ENCODE measurements around the gene TBCK.

The TBCK gene

GRCh38 chr4:106343865-106344646 lies 28.0 kb upstream of the TBCK start:
- Histone ChIP-seq H3K4me1 (ENCODE audit: insufficient read depth, low read length) (0 out of 2 replicates have a peak, but pooled peaks cover 5% of the 10 kb centered on the region), H3K9ac (ENCODE audit: low read depth, low read length) (no peak overlapping the region), H3K4me3 (ENCODE audit: low read length) (no peak overlapping the region), H3K9me3 (ENCODE audit: insufficient read depth, low read depth, low read length) (no peaks in the 10 kb centered on the region), H3K36me3 (ENCODE audit: insufficient read depth, low read length) (peaks cover 30% of the 10 kb centered on the region), H3K27ac (ENCODE audit: low read depth, low read length) (no peak overlapping the region), H3K27me3 (ENCODE audit: insufficient read depth, low read length) (no peaks in the 10 kb centered on the region)
- WGBS: 95% methylated on average over 1 of the region's 2 CpGs

DNA sequence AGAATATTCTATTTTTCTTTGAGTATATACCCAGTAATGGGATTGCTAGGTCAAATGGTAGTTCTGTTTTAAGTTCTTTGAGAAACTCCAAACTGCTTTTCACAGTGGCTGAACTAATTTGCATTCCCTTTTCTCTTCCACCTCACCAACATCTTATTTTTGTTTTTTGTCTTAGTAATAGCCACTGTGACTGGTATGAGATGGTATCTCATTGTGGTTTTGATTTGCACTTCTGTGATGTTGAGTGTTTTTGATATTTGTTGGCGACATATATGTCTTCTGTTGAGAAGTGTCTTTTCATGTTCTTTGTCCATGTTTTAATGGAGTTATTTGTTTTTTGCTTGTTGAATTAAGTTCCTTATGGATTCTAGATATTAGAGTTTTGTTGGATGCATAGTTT lies 24.8 kb upstream of the TBCK start:
- Histone ChIP-seq H3K4me3 (ENCODE audit: low read length) (no peak overlapping the region), H3K9me3 (ENCODE audit: insufficient read depth, low read depth, low read length) (peaks cover 7% of the 10 kb centered on the region; the same call in 1 of the 2 replicates), H3K4me1 (ENCODE audit: insufficient read depth, low read length) (0 out of 2 replicates have a peak, but pooled peaks cover 5% of the 10 kb centered on the region), H3K27me3 (ENCODE audit: insufficient read depth, low read length) (no peaks in the 10 kb centered on the region), H3K27ac (ENCODE audit: low read depth, low read length) (no peak overlapping the region), H3K36me3 (ENCODE audit: insufficient read depth, low read length) (peaks cover 38% of the 10 kb centered on the region), H3K9ac (ENCODE audit: low read depth, low read length) (no peak overlapping the region)
- WGBS: 92% methylated on average over 1 of the region's 1 CpG

DNA sequence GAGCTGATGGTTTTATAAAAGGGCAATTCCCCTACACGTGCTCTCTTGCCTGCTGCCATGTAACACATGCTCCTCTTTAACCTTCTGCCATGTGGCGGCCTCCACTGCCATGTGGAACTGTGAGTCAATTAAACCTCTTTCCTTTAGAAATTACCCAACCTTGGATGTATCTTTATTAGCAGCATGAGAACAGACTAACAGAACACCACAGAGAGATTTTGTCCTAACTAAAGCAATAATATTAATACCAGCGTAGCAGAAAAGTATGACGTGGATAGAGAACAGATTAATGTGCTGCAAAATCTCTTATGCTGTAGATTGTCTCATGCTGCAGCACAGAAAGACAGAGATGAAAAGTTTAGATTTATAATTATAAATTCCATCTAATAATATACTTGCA lies 23.4 kb upstream of the TBCK start:
- Histone ChIP-seq H3K4me1 (ENCODE audit: insufficient read depth, low read length) (0 out of 2 replicates have a peak, but pooled peaks cover 2% of the 10 kb centered on the region), H3K4me3 (ENCODE audit: low read length) (no peak overlapping the region), H3K36me3 (ENCODE audit: insufficient read depth, low read length) (peaks cover 48% of the 10 kb centered on the region), H3K27me3 (ENCODE audit: insufficient read depth, low read length) (no peaks in the 10 kb centered on the region), H3K9ac (ENCODE audit: low read depth, low read length) (no peak overlapping the region), H3K9me3 (ENCODE audit: insufficient read depth, low read depth, low read length) (peaks cover 7% of the 10 kb centered on the region; the same call in 1 of the 2 replicates), H3K27ac (ENCODE audit: low read depth, low read length) (no peak overlapping the region)
- WGBS: over 99% methylated on average over 4 of the region's 4 CpGs

GRCh38 chr4:106338671-106339070 lies 22.7 kb upstream of the TBCK start:
- Histone ChIP-seq H3K36me3 (ENCODE audit: insufficient read depth, low read length) (peaks cover 54% of the 10 kb centered on the region), H3K9ac (ENCODE audit: low read depth, low read length) (no peak overlapping the region), H3K27ac (ENCODE audit: low read depth, low read length) (no peak overlapping the region), H3K4me1 (ENCODE audit: insufficient read depth, low read length) (no peaks in the 10 kb centered on the region), H3K9me3 (ENCODE audit: insufficient read depth, low read depth, low read length) (peaks cover 7% of the 10 kb centered on the region; the same call in 1 of the 2 replicates), H3K27me3 (ENCODE audit: insufficient read depth, low read length) (no peaks in the 10 kb centered on the region), H3K4me3 (ENCODE audit: low read length) (no peak overlapping the region)
- 93% methylated on average over 3 of the region's 3 CpGs for WGBS

DNA sequence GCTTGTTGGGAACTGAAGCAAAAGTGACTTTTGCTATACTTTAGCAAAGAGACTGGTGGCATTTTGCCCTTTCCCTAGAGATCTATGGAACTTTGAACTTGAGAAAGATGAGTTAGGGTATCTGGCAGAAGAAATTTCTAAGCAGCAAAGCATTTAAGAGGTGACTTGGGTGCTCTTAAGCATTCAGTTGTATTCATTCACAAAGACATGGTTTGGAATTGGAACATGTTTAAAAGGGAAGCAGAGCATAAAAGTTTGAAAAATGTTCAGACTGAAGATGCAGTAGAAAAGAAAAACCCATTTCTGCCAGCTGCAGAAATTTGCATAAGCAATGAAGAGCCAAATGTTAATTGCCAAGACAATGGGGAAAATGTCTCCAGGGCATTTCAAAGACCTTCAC lies 21.9 kb upstream of the TBCK start:
- Histone ChIP-seq H3K4me1 (ENCODE audit: insufficient read depth, low read length) (no peaks in the 10 kb centered on the region), H3K27ac (ENCODE audit: low read depth, low read length) (no peak overlapping the region), H3K9me3 (ENCODE audit: insufficient read depth, low read depth, low read length) (peaks cover 7% of the 10 kb centered on the region; the same call in 1 of the 2 replicates), H3K36me3 (ENCODE audit: insufficient read depth, low read length) (peaks cover 61% of the 10 kb centered on the region), H3K9ac (ENCODE audit: low read depth, low read length) (no peak overlapping the region), H3K27me3 (ENCODE audit: insufficient read depth, low read length) (no peaks in the 10 kb centered on the region), H3K4me3 (ENCODE audit: low read length) (no peak overlapping the region)

DNA sequence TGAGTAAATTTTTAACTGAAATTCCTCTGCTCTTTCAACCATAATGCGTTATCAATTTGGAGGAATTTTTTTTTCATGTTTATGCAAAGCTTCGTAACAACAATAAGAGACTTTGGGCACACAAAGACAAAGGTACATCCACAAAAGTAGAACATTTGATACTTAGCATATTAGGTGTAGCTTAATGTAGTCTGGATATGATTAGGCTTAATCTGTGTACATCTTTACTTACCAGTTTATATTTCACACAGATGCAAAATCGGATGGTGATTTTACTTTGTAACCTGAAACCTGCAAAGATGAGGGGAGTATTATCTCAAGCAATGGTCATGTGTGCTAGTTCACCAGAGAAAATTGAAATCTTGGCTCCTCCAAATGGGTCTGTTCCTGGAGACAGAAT lies 20.6 kb upstream of the TBCK start:
- Histone ChIP-seq H3K4me3 (ENCODE audit: low read length) (no peak overlapping the region), H3K9ac (ENCODE audit: low read depth, low read length) (no peak overlapping the region), H3K9me3 (ENCODE audit: insufficient read depth, low read depth, low read length) (peaks cover 7% of the 10 kb centered on the region; the same call in 1 of the 2 replicates), H3K27ac (ENCODE audit: low read depth, low read length) (no peak overlapping the region), H3K4me1 (ENCODE audit: insufficient read depth, low read length) (no peaks in the 10 kb centered on the region), H3K36me3 (ENCODE audit: insufficient read depth, low read length) (peaks cover 74% of the 10 kb centered on the region), H3K27me3 (ENCODE audit: insufficient read depth, low read length) (no peaks in the 10 kb centered on the region)
- 98% methylated on average over 3 of the region's 3 CpGs for WGBS

- Histone ChIP-seq H3K9me3 (ENCODE audit: insufficient read depth, low read depth, low read length) (peaks cover 7% of the 10 kb centered on the region; the same call in 1 of the 2 replicates), H3K4me1 (ENCODE audit: insufficient read depth, low read length) (no peaks in the 10 kb centered on the region), H3K9ac (ENCODE audit: low read depth, low read length) (no peak overlapping the region), H3K4me3 (ENCODE audit: low read length) (no peak overlapping the region), H3K27me3 (ENCODE audit: insufficient read depth, low read length) (no peaks in the 10 kb centered on the region), H3K27ac (ENCODE audit: low read depth, low read length) (no peak overlapping the region), H3K36me3 (ENCODE audit: insufficient read depth, low read length) (peaks cover 88% of the 10 kb centered on the region)
- 94% methylated on average over 1 of the region's 1 CpG for WGBS
These were observed 18.9 kb upstream of the TBCK start for GRCh38 chr4:106334741-106335470.

DNA sequence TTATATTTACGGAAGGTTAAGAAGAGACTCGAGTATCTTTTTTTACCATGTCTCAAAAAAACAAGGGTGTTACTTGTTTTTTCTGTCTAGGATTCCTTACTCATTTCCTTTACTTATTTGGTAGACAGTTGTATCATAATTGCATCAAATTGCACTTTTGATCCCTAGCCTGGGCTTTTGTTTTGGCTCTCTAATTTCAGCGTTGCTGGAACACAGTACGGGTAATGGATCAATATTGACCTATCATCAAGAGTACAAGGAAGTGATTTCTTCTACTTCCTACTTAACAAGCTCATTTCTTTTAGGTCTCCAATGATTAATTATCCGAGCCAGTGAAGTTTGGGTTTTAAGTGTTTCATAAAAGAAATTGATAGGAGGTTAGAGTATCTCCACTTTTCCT lies 17.2 kb upstream of the TBCK start:
- no peaks in the 10 kb centered on the region for H3K4me1 ChIP-seq (ENCODE audit: insufficient read depth, low read length)
- H3K36me3 ChIP-seq (ENCODE audit: insufficient read depth, low read length): peaks cover 93% of the 10 kb centered on the region
- H3K9me3 ChIP-seq (ENCODE audit: insufficient read depth, low read depth, low read length): peaks cover 7% of the 10 kb centered on the region; the same call in 1 of the 2 replicates
- 95% methylated on average over 2 of the region's 5 CpGs for WGBS
- no peak overlapping the region for H3K4me3 ChIP-seq (ENCODE audit: low read length)
- H3K27ac ChIP-seq (ENCODE audit: low read depth, low read length): no peak overlapping the region
- H3K27me3 ChIP-seq (ENCODE audit: insufficient read depth, low read length): no peaks in the 10 kb centered on the region
- H3K9ac ChIP-seq (ENCODE audit: low read depth, low read length): no peak overlapping the region

DNA sequence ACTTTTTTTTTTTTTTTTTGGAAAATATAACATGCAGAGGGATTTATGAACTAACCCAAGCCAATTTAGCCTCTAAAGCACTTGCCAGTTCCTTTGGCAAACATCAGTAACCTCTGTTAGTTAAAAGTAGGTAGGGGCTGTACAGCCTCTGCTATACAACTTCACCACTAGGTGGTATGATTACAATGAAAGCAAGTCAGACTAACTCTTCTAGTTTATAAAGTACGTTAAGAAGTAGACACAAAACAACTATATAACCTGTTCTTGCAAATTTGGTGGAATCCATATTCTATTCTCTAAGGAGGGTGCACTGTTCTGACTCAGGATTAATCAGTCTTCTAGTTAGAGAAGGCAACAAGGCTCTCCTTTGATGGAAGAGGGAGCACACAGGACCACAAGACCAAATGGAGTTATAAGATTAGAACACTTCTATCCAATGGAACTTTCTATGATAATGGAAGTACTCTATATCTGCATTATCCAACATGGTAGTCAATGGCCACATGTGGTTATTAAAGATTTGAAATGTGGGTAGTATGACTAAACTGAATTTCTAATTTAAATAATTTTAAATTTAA lies 13.1 kb upstream of the TBCK start:
- Histone ChIP-seq H3K9me3 (ENCODE audit: insufficient read depth, low read depth, low read length) (no peaks in the 10 kb centered on the region), H3K36me3 (ENCODE audit: insufficient read depth, low read length) (peaks cover 87% of the 10 kb centered on the region), H3K4me3 (ENCODE audit: low read length) (no peak overlapping the region), H3K27ac (ENCODE audit: low read depth, low read length) (no peak overlapping the region), H3K27me3 (ENCODE audit: insufficient read depth, low read length) (no peaks in the 10 kb centered on the region), H3K9ac (ENCODE audit: low read depth, low read length) (no peak overlapping the region), H3K4me1 (ENCODE audit: insufficient read depth, low read length) (peaks cover 7% of the 10 kb centered on the region)
- no CpG with 5 or more reads among the region's 1 CpG for WGBS

DNA sequence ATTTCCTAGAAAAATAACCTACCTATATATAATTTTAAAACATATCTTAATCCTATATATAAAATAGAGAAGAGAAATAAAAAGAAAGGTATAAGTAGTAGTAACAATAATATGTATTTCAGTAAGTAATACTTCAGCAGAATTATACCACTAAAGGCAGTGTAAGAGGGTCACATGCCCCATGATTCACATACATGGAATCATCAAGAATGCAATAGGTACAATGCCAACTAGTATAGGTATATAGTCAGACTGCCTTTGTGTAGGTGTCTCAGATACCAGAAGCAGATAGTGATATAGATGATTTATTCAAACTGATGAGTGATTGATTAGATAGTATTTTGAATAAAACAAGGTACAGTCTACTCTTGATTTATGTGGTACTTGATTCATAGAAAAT lies 9.8 kb upstream of the TBCK start:
- H3K9ac ChIP-seq (ENCODE audit: low read depth, low read length): no peak overlapping the region
- peaks cover 10% of the 10 kb centered on the region for H3K4me1 ChIP-seq (ENCODE audit: insufficient read depth, low read length)
- no peaks in the 10 kb centered on the region for H3K9me3 ChIP-seq (ENCODE audit: insufficient read depth, low read depth, low read length)
- H3K36me3 ChIP-seq (ENCODE audit: insufficient read depth, low read length): peaks cover 55% of the 10 kb centered on the region
- no peak overlapping the region for H3K27ac ChIP-seq (ENCODE audit: low read depth, low read length)
- no peaks in the 10 kb centered on the region for H3K27me3 ChIP-seq (ENCODE audit: insufficient read depth, low read length)
- H3K4me3 ChIP-seq (ENCODE audit: low read length): no peak overlapping the region

DNA sequence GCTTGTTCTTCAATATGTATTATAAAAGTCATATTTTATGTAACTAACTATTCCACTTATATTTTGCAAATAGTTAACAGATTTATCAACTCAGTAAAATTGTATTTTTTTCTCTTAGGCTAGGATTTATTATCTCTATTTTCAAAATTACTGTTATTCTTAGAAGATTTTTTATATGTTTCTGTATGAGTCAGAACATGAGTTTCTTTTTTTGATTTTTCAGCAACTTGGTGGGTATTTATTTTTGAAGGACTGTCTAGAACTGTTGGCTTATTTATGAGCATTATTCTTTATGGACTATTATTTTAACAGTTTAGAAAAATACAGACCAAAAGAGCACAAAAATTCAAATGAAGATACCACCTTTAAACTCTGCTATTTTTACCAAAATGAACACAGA lies 7.1 kb upstream of the TBCK start:
- H3K9ac ChIP-seq (ENCODE audit: low read depth, low read length): no peak overlapping the region
- peaks cover 10% of the 10 kb centered on the region for H3K4me1 ChIP-seq (ENCODE audit: insufficient read depth, low read length)
- no peaks in the 10 kb centered on the region for H3K9me3 ChIP-seq (ENCODE audit: insufficient read depth, low read depth, low read length)
- H3K27ac ChIP-seq (ENCODE audit: low read depth, low read length): no peak overlapping the region
- H3K4me3 ChIP-seq (ENCODE audit: low read length): no peak overlapping the region
- H3K36me3 ChIP-seq (ENCODE audit: insufficient read depth, low read length): peaks cover 39% of the 10 kb centered on the region
- H3K27me3 ChIP-seq (ENCODE audit: insufficient read depth, low read length): no peaks in the 10 kb centered on the region
